Fibroblast of lung (primary cell): ENCODE measurements around the gene PLEKHN1. TPM values are rescaled to one million over a fixed set of nuclear protein-coding genes. Genes with fewer than 3 reads are reported as not detected.

Experiments
- DNase-seq, 2 donors: peaks; one replicate each; pipeline versions ENCODE4 v3.0.0 to v3.0.0-alpha.2; 2010; ENCODE audit warnings: low read depth in 2 of 2
- H2AFZ ChIP-seq: 2 replicates; pipeline ENCODE4 v1.5.1; 2012; ENCODE audit warnings: low read length, control low read depth, inconsistent platforms
- H3K27ac ChIP-seq: 2 replicates; pipeline ENCODE4 v1.5.1; 2011; ENCODE audit warnings: low read length, control low read depth; ENCODE audit not compliant: insufficient read depth
- H3K27me3 ChIP-seq: 2 replicates; pipeline ENCODE4 v1.5.1; 2011; ENCODE audit warnings: mild to moderate bottlenecking, low read length; ENCODE audit not compliant: control insufficient read depth, insufficient read depth
- H3K36me3 ChIP-seq: 2 replicates; pipeline ENCODE4 v1.5.1; 2011; ENCODE audit warnings: low read length; ENCODE audit not compliant: control insufficient read depth, insufficient read depth
- H3K4me1 ChIP-seq: 2 replicates; pipeline ENCODE4 v1.5.1; 2011; ENCODE audit warnings: low read length; ENCODE audit not compliant: control insufficient read depth, insufficient read depth; ENCODE audit errors: extremely low read depth
- H3K4me2 ChIP-seq: 2 replicates; pipeline ENCODE4 v1.5.1; 2011; ENCODE audit warnings: low read length, control low read depth; ENCODE audit not compliant: insufficient read depth; ENCODE audit errors: extremely low read depth
- H3K4me3 ChIP-seq, 4 experiments: fragments of 200-600 bp in 1 of 4; sonication (generic) in 1 of 4; replicated peaks in 1 of 4; 2 replicates each; pipeline ENCODE4 v1.5.1; 2011 to 2016; ENCODE audit warnings: low read length in 4 of 4, low read depth in 3 of 4, mild to moderate bottlenecking in 3 of 4, control low read depth in 2 of 4, inconsistent platforms in 1 of 4, mixed read lengths in 1 of 4; ENCODE audit not compliant: insufficient read depth in 1 of 4; ENCODE audit errors: control extremely low read depth in 1 of 4
- H3K79me2 ChIP-seq: 2 replicates; pipeline ENCODE4 v1.5.1; 2012; ENCODE audit warnings: mild to moderate bottlenecking, low read length, inconsistent platforms; ENCODE audit not compliant: control insufficient read depth, insufficient read depth
- H3K9ac ChIP-seq: 2 replicates; pipeline ENCODE4 v1.5.1; 2011; ENCODE audit warnings: mild to moderate bottlenecking, low read length, control low read depth; ENCODE audit not compliant: insufficient read depth
- H3K9me3 ChIP-seq: 2 replicates; pipeline ENCODE4 v1.5.1; 2012; ENCODE audit warnings: low read depth, low read length; ENCODE audit not compliant: control insufficient read depth, insufficient read depth
- H4K20me1 ChIP-seq: 2 replicates; pipeline ENCODE4 v1.5.1; 2011; ENCODE audit warnings: low read length; ENCODE audit not compliant: control insufficient read depth, insufficient read depth; ENCODE audit errors: extremely low read depth
- EZH2 ChIP-seq: IDR thresholded peaks from 2 replicates; pipeline ENCODE4 v1.5.1; 2012; ENCODE audit warnings: low read length, control low read depth, mild to moderate bottlenecking; ENCODE audit errors: missing control alignments
- polyA plus RNA-seq, 2 donors: library from polyadenylated mRNA; depleted of rRNA in 1 of 2; stranded (reverse) in 1 of 2; unstranded in 1 of 2; fragments of >200 nt; gene quantifications; 2 replicates each; pipeline ENCODE4 v1.2.1, GENCODE V29; 2011 to 2012; ENCODE audit warnings: missing spikeins in 1 of 2
- total RNA-seq: library from RNA; depleted of rRNA; stranded (reverse); fragments of >200 nt; gene quantifications from 2 replicates; pipeline ENCODE4 v1.2.1, GENCODE V29; 2014
- TF ChIP-seq, protein P1 (sequence below), 2 donors: IDR thresholded peaks in 1 of 2; conservative IDR thresholded peaks in 1 of 2; 1 replicate in 1 of 2; 2 replicates in 1 of 2; pipeline ENCODE4 v1.5.1; 2011 to 2012; ENCODE audit warnings: low read length in 2 of 2, control low read depth in 1 of 2, inconsistent platforms in 1 of 2, low read depth in 1 of 2, mild to moderate bottlenecking in 1 of 2

PLEKHN1 gene
- total and polyA plus RNA-seq, 2 donors (not counting 1 experiment from before 2014, with no cell fraction given): 0.17 to 0.41 TPM

DNA sequence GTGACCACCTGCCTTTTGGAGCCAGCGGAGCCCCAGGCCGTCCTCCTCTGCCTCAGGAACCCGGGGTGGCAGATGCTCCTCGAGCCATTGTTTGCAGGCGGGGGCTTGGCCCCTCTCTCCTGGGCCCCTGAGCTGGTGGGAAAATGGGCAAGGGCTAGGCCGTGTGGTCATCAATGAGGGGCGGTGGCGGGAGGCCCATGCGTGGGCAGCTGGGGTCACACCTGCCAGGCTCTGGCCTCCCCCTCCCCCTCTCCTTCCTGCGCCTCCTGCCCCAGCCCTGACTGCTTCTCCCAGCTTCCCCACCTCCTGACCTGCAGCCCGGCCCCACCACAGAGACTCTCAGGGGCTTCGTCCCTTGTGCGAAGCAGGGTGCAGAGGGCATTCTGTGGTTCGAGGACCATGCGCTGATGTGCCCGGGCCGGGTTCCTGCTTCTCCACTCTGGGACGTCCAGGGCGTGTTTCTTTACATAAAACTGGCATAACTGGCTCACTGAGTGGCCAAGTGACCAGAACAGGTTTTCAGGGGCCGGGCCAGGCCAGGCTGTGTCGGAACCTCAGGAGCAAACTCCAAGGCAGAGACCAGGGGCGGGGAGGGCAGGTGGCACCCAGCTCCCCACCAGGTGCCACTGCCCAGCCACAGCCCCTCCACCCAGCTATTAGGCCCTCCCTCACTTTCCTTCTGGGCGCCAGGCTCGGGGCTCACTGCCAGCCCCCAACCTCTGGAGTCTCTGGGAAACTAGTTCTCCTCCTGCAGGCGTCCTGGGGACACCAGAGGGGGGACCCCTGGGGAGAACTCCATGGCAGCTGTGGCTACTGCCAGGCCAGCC is 33.3 kb upstream of the PLEKHN1 start:
- peaks cover 8% of the 10 kb centered on the region for H3K27me3 ChIP-seq
- no peaks in the 10 kb centered on the region for H3K4me1 ChIP-seq
- H2AFZ ChIP-seq: no peak overlapping the region
- H3K36me3 ChIP-seq: no peaks in the 10 kb centered on the region
- H3K79me2 ChIP-seq: no peaks in the 10 kb centered on the region
- H3K4me3 ChIP-seq: no peak overlapping the region
- no peaks in the 10 kb centered on the region for H4K20me1 ChIP-seq
- H3K4me2 ChIP-seq: no peak overlapping the region
- peak; percentile 0 for TF ChIP-seq EZH2
- TF ChIP-seq, protein P1, sequence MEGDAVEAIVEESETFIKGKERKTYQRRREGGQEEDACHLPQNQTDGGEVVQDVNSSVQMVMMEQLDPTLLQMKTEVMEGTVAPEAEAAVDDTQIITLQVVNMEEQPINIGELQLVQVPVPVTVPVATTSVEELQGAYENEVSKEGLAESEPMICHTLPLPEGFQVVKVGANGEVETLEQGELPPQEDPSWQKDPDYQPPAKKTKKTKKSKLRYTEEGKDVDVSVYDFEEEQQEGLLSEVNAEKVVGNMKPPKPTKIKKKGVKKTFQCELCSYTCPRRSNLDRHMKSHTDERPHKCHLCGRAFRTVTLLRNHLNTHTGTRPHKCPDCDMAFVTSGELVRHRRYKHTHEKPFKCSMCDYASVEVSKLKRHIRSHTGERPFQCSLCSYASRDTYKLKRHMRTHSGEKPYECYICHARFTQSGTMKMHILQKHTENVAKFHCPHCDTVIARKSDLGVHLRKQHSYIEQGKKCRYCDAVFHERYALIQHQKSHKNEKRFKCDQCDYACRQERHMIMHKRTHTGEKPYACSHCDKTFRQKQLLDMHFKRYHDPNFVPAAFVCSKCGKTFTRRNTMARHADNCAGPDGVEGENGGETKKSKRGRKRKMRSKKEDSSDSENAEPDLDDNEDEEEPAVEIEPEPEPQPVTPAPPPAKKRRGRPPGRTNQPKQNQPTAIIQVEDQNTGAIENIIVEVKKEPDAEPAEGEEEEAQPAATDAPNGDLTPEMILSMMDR (conservative IDR thresholded peaks at IDR 0.05 in 1 of 2, IDR thresholded peaks at IDR 0.05 in 1 of 2; ENCODE audit: low read depth in 1 of 2, low read length in 2 of 2): no peak
- no peak overlapping the region for H3K27ac ChIP-seq
- no peak for DNase-seq
- no peak overlapping the region for H3K9ac ChIP-seq
- no peaks in the 10 kb centered on the region for H3K9me3 ChIP-seq

DNA sequence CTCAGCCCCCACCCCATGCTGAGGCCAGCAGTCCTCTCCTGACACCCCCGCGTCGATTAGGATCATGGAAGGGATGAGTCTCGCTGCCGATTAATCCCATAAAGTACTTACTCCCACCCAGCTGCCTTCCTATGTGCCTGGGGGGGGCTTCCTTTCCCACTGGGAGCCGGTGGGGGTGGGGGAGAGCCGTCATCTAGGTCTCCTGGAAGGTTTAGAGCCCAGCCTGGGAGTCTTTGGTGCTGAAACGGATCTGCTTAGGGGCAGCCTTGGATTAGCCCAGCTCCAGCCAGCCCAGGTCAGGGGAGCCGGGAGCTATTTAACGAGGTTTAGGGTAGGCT is 32.7 kb upstream of the PLEKHN1 start:
- H3K36me3 ChIP-seq: no peaks in the 10 kb centered on the region
- H2AFZ ChIP-seq: no peak overlapping the region
- no peak overlapping the region for H3K4me2 ChIP-seq
- no peak overlapping the region for H3K27ac ChIP-seq
- peaks cover 8% of the 10 kb centered on the region for H3K27me3 ChIP-seq
- no peaks in the 10 kb centered on the region for H3K79me2 ChIP-seq
- H4K20me1 ChIP-seq: no peaks in the 10 kb centered on the region
- DNase-seq: no peak
- TF ChIP-seq, protein P1 (conservative IDR thresholded peaks at IDR 0.05 in 1 of 2, IDR thresholded peaks at IDR 0.05 in 1 of 2; ENCODE audit: low read depth in 1 of 2, low read length in 2 of 2): no peak
- no peak for TF ChIP-seq EZH2
- no peak overlapping the region for H3K9ac ChIP-seq
- H3K4me3 ChIP-seq: no peak overlapping the region
- H3K4me1 ChIP-seq: no peaks in the 10 kb centered on the region
- no peaks in the 10 kb centered on the region for H3K9me3 ChIP-seq

DNA sequence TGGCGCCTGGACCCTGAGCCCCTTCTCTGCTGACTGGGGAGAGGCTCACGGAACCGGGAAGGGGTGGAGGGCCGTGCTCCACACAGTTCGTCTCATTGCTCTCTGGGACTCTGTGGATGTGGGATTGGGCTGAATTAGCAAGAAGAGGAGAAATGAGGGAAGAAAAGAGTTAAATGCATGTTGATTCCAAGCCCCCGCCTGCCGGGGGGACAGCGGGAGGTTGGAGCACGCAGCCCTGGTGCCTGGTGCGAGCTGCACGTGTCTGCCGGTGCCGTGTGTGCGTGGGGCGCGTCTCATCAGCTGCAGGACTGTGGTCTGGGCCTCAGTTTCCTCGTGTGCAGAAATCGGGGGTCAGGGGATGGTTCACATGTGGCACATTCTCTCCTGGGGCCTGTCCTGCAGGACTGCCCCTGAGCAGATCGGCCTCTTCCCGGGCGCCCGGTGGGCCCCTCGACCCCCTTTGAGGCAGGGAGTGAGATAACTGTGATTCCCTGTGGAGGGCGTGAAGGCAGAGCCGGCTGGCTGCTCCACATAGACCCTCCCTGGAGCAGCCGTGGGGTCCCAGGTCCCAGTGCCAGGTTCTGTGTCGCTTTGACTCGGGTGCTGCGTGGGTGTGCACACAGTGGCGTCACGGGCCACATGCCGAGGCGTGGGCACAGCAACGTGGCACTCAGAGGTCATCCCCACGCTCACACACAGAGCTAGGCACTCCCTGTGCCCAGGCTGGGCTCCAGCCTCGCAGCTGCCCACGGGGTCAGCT is 31.1 kb upstream of the PLEKHN1 start:
- H3K9me3 ChIP-seq: no peaks in the 10 kb centered on the region
- no peak for TF ChIP-seq EZH2
- TF ChIP-seq, protein P1 (conservative IDR thresholded peaks at IDR 0.05 in 1 of 2, IDR thresholded peaks at IDR 0.05 in 1 of 2; ENCODE audit: low read depth in 1 of 2, low read length in 2 of 2): no peak
- no peak overlapping the region for H2AFZ ChIP-seq
- H3K9ac ChIP-seq: no peak overlapping the region
- no peak overlapping the region for H3K27ac ChIP-seq
- peaks cover 3% of the 10 kb centered on the region for H3K4me1 ChIP-seq
- H3K36me3 ChIP-seq: no peaks in the 10 kb centered on the region
- no peaks in the 10 kb centered on the region for H3K79me2 ChIP-seq
- H4K20me1 ChIP-seq: no peaks in the 10 kb centered on the region
- no peak overlapping the region for H3K4me3 ChIP-seq
- peaks cover 8% of the 10 kb centered on the region for H3K27me3 ChIP-seq
- DNase-seq: no peak
- no peak overlapping the region for H3K4me2 ChIP-seq
